ENCODE results near the gene VAC14. TPM values are rescaled to one million over a fixed set of nuclear protein-coding genes. Genes with fewer than 3 reads are reported as not detected.

The VAC14 gene
- total RNA-seq, 1 experiment from 2014 or later: 65.5 TPM

DNA sequence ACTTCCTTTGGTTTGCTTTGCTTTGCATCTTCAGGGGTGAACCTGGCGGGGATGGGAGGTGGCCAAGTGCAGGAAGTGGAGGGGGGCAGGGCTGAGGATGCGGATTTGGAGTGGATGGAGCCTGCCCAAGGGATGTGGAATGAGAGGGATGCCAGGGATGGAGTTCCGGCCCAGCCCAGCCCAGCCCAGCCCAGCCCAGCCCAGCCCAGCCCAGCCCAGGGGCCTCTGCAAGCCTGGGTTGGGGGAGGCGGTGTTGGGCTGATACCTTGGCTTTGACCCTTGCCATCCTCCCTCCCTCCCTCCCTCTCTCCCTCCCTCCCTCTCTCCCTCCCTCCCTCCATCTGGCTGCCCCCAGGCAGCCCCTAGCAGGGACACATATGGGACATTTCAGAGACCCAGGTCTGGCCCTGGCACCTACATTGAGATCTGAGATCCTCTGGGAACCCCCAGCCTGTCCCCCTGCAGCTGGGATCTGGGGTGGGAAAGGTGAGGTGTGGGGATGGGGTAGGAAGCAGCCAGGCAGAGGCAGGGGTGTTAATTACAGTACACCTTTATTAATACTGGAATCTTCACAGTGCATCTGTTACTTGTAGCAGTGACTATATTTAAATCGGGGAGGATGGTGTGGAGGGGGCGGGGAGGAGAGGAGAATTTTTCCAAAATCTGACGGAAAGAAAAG, 140.1 kb downstream of the VAC14 start:
- BruUV-seq (replicated peaks): no TSS peak
- Histone ChIP-seq H4K20me1 (ENCODE audit: low read length) (no peaks in the 10 kb centered on the region), H3F3A (ENCODE audit: low read length, unreplicated experiment) (no peaks in the 10 kb centered on the region), H3K27ac (ENCODE audit: low read length) (no peak overlapping the region), H3K79me2 (ENCODE audit: low read length) (no peaks in the 10 kb centered on the region), H2AFZ (ENCODE audit: low read length) (no peak overlapping the region), H3K36me3 (ENCODE audit: low read depth, low read length) (no peaks in the 10 kb centered on the region), H3K4me2 (ENCODE audit: low read length) (no peak overlapping the region), H3K4me1 (ENCODE audit: insufficient read depth, low read length) (no peaks in the 10 kb centered on the region), H3K27me3 (ENCODE audit: low read length) (no peaks in the 10 kb centered on the region), H3K9me3 (ENCODE audit: low read length) (no peaks in the 10 kb centered on the region), H3K9ac (ENCODE audit: low read length) (no peak overlapping the region), H3K4me3 (ENCODE audit: low read length) (no peak overlapping the region), H3K9me2 (replicated peaks; ENCODE audit: low read length) (no peaks in the 10 kb centered on the region)
- intact Hi-C loops (cut with micrococcal nuclease): no loop called here
- ChIA-PET CTCF (no interaction called here), POLR2A (ENCODE audit: unreplicated experiment) (no interaction called here)
- DNase-seq (no peak), ATAC-seq (peak; percentile 38; the same call in 1 of the 2 replicates)
- no peak for TF ChIP-seq EZH2 (IDR thresholded peaks at IDR 0.05; ENCODE audit: low read length, unreplicated experiment)
- TF ChIP-seq, protein P1, sequence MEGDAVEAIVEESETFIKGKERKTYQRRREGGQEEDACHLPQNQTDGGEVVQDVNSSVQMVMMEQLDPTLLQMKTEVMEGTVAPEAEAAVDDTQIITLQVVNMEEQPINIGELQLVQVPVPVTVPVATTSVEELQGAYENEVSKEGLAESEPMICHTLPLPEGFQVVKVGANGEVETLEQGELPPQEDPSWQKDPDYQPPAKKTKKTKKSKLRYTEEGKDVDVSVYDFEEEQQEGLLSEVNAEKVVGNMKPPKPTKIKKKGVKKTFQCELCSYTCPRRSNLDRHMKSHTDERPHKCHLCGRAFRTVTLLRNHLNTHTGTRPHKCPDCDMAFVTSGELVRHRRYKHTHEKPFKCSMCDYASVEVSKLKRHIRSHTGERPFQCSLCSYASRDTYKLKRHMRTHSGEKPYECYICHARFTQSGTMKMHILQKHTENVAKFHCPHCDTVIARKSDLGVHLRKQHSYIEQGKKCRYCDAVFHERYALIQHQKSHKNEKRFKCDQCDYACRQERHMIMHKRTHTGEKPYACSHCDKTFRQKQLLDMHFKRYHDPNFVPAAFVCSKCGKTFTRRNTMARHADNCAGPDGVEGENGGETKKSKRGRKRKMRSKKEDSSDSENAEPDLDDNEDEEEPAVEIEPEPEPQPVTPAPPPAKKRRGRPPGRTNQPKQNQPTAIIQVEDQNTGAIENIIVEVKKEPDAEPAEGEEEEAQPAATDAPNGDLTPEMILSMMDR (conservative IDR thresholded peaks at IDR 0.05; ENCODE audit: low read depth, low read length): no peak
- TF ChIP-seq EZH2phosphoT487 (IDR thresholded peaks at IDR 0.05; ENCODE audit: borderline replicate concordance, low read length): no peak

DNA sequence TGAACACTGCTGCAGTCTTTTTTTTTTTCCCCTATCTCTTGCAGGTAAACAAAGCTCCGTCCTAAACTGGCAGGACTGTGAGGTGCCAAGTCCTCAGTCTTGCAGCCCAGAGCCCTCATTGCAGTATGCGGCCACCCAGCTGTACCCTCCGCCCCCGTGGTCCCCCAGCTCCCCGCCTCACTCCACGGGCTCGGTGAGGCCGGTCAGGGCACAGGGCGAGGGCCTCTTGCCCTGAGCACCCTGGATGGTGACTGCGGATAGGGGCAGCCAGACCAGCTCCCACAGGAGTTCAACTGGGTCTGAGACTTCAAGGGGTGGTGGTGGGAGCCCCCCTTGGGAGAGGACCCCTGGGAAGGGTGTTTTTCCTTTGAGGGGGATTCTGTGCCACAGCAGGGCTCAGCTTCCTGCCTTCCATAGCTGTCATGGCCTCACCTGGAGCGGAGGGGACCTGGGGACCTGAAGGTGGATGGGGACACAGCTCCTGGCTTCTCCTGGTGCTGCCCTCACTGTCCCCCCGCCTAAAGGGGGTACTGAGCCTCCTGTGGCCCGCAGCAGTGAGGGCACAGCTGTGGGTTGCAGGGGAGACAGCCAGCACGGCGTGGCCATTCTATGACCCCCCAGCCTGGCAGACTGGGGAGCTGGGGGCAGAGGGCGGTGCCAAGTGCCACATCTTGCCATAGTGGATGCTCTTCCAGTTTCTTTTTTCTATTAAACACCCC, 140.8 kb downstream of the VAC14 start:
- ChIA-PET CTCF (no interaction called here), POLR2A (ENCODE audit: unreplicated experiment) (no interaction called here)
- Histone ChIP-seq H3K9me2 (replicated peaks; ENCODE audit: low read length) (no peaks in the 10 kb centered on the region), H3K9ac (ENCODE audit: low read length) (no peak overlapping the region), H3K36me3 (ENCODE audit: low read depth, low read length) (no peaks in the 10 kb centered on the region), H3K27me3 (ENCODE audit: low read length) (no peaks in the 10 kb centered on the region), H3K79me2 (ENCODE audit: low read length) (no peaks in the 10 kb centered on the region), H4K20me1 (ENCODE audit: low read length) (no peaks in the 10 kb centered on the region), H3K4me1 (ENCODE audit: insufficient read depth, low read length) (no peaks in the 10 kb centered on the region), H3K9me3 (ENCODE audit: low read length) (no peaks in the 10 kb centered on the region), H3K27ac (ENCODE audit: low read length) (no peak overlapping the region), H3F3A (ENCODE audit: low read length, unreplicated experiment) (no peaks in the 10 kb centered on the region), H3K4me3 (ENCODE audit: low read length) (no peak overlapping the region), H2AFZ (ENCODE audit: low read length) (no peak overlapping the region), H3K4me2 (ENCODE audit: low read length) (no peak overlapping the region)
- no TSS peak for BruUV-seq (replicated peaks)
- DNase-seq (no peak), ATAC-seq (no peak)
- TF ChIP-seq EZH2phosphoT487 (IDR thresholded peaks at IDR 0.05; ENCODE audit: borderline replicate concordance, low read length) (no peak), EZH2 (IDR thresholded peaks at IDR 0.05; ENCODE audit: low read length, unreplicated experiment) (no peak)
- TF ChIP-seq, protein P1 (conservative IDR thresholded peaks at IDR 0.05; ENCODE audit: low read depth, low read length): no peak
- intact Hi-C loops (cut with micrococcal nuclease): no loop called here

DNA sequence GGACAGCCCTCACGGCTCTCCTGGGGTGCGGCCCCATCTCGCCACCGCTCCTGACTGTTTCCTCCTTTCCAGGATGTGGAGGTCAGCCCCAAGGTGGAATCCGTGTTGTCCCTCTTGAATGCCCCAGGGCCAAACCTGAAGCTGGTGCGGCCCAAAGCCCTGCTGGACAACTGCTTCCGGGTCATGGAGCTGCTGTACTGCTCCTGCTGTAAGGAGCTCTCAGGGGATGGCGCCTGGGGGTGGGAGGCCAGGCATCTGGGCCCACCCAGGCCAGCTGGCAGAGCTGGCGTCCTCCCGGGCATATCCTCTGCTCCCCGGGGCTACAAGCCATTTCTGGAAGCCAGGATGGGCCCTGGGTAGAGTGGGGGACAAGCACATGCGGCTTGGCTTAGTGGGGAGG, 141.4 kb downstream of the VAC14 start:
- no peak for ATAC-seq
- no peaks in the 10 kb centered on the region for H3K9me2 ChIP-seq (replicated peaks; ENCODE audit: low read length)
- no peak overlapping the region for H3K9ac ChIP-seq (ENCODE audit: low read length)
- intact Hi-C loops (cut with micrococcal nuclease): no loop called here
- ChIA-PET POLR2A (ENCODE audit: unreplicated experiment) (no interaction called here), CTCF (no interaction called here)
- no peak for DNase-seq
- no peaks in the 10 kb centered on the region for H3K27me3 ChIP-seq (ENCODE audit: low read length)
- H3F3A ChIP-seq (ENCODE audit: low read length, unreplicated experiment): no peaks in the 10 kb centered on the region
- TF ChIP-seq, protein P1 (conservative IDR thresholded peaks at IDR 0.05; ENCODE audit: low read depth, low read length): no peak
- no peak for TF ChIP-seq EZH2 (IDR thresholded peaks at IDR 0.05; ENCODE audit: low read length, unreplicated experiment)
- no peak for TF ChIP-seq EZH2phosphoT487 (IDR thresholded peaks at IDR 0.05; ENCODE audit: borderline replicate concordance, low read length)
- H2AFZ ChIP-seq (ENCODE audit: low read length): no peak overlapping the region
- H4K20me1 ChIP-seq (ENCODE audit: low read length): no peaks in the 10 kb centered on the region
- no peaks in the 10 kb centered on the region for H3K4me1 ChIP-seq (ENCODE audit: insufficient read depth, low read length)
- BruUV-seq (replicated peaks): no TSS peak
- no peak overlapping the region for H3K4me3 ChIP-seq (ENCODE audit: low read length)
- no peak overlapping the region for H3K27ac ChIP-seq (ENCODE audit: low read length)
- no peaks in the 10 kb centered on the region for H3K79me2 ChIP-seq (ENCODE audit: low read length)
- H3K9me3 ChIP-seq (ENCODE audit: low read length): no peaks in the 10 kb centered on the region
- H3K4me2 ChIP-seq (ENCODE audit: low read length): no peak overlapping the region
- H3K36me3 ChIP-seq (ENCODE audit: low read depth, low read length): no peaks in the 10 kb centered on the region
